ENCODE results near the gene SLC38A3. TPM values are rescaled to one million over a fixed set of nuclear protein-coding genes. Genes with fewer than 3 reads are reported as not detected.

The SLC38A3 gene
- total and polyA plus RNA-seq, 2 donors from 2014 or later = 1.6 to 4.2 TPM

DNA sequence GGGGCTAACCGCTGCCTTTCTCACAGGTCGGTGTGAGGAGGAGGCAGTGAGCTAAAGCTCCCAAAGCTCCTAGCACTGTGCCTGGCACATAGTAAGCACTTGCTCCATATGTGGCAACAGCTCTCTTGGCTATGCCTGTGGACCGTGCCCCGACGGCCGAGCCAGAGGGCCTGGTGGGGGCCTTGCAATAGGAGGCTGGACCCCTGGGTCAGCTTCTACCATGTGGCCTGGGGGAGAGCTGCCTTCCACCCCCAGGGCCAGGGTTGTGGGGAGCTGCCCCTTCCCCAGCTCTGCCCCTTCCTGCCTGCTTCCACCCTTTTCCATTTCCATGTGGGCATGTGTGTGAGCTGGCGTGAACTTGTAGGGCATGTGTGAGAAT, 30.6 kb upstream of the SLC38A3 start:
- H3K4me3 ChIP-seq (ENCODE audit: low read length in 3 of 3) = no peak overlapping the region
- FAIRE-seq (no peak), DNase-seq (no peak)
- H3K27ac ChIP-seq (ENCODE audit: low read depth in 2 of 2, low read length in 2 of 2) = no peak overlapping the region
- no peaks in the 10 kb centered on the region for H3K9me3 ChIP-seq (ENCODE audit: control insufficient read depth in 2 of 3, insufficient read depth in 1 of 3, low read length in 3 of 3)
- H3K27me3 ChIP-seq (ENCODE audit: control insufficient read depth, insufficient read depth, low read length) = no peaks in the 10 kb centered on the region
- intact Hi-C loops (cut with DNase I) = no loop called here
- no peak overlapping the region for H3K9ac ChIP-seq (ENCODE audit: low read length in 3 of 3)
- H3K36me3 ChIP-seq (ENCODE audit: control insufficient read depth in 2 of 3, insufficient read depth in 3 of 3, low read length in 3 of 3) = peaks cover 0 to 4% (median 3%) of the 10 kb centered on the region in 3 donors
- peaks cover 0 to 28% (median 6%) of the 10 kb centered on the region in 3 donors for H3K4me1 ChIP-seq (ENCODE audit: control insufficient read depth in 2 of 3, insufficient read depth in 2 of 3, low read depth in 1 of 3, low read length in 3 of 3)
- TF ChIP-seq, protein P1, sequence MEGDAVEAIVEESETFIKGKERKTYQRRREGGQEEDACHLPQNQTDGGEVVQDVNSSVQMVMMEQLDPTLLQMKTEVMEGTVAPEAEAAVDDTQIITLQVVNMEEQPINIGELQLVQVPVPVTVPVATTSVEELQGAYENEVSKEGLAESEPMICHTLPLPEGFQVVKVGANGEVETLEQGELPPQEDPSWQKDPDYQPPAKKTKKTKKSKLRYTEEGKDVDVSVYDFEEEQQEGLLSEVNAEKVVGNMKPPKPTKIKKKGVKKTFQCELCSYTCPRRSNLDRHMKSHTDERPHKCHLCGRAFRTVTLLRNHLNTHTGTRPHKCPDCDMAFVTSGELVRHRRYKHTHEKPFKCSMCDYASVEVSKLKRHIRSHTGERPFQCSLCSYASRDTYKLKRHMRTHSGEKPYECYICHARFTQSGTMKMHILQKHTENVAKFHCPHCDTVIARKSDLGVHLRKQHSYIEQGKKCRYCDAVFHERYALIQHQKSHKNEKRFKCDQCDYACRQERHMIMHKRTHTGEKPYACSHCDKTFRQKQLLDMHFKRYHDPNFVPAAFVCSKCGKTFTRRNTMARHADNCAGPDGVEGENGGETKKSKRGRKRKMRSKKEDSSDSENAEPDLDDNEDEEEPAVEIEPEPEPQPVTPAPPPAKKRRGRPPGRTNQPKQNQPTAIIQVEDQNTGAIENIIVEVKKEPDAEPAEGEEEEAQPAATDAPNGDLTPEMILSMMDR (IDR thresholded peaks at IDR 0.05; ENCODE audit: borderline replicate concordance, extremely low read depth, insufficient read depth) = no peak

DNA sequence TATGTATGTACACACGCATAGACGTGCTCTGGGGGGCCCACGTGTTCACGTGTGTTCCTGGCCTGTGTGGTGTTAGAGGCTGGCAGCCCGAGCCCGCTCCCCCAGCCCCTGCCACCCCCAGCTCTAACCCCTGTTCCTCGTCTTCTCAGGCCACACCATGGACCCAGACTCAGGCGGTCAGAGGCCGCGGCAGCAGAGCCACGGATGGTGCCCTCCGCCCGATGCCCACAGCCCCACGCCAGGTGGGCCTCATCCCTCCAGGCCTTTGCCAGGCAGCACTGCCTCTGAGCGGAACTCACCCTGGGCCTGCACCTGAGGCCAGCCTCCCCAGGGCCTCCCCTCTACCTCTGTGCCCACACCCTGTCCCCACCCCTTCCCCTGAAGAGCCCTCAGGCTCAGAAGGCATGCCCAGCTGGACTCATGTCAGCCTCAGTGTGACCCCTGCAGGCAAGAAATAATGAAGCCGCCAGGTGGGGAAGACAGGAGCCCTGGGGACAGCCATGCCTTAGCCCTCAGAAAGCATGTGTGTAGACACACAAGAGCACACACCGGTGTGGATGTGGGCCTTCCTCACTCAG, 30.0 kb upstream of the SLC38A3 start:
- no peak overlapping the region for H3K27ac ChIP-seq (ENCODE audit: low read depth in 2 of 2, low read length in 2 of 2)
- peak in 1 of 5 donors; percentile 74 for DNase-seq
- FAIRE-seq = no peak

GRCh38 chr3:50177346-50177745, 27.7 kb upstream of the SLC38A3 start:
- Histone ChIP-seq H3K4me1 (ENCODE audit: control insufficient read depth in 2 of 3, insufficient read depth in 2 of 3, low read depth in 1 of 3, low read length in 3 of 3) (peaks cover 0 to 6% (median 0%) of the 10 kb centered on the region in 3 donors), H3K36me3 (ENCODE audit: control insufficient read depth in 2 of 3, insufficient read depth in 3 of 3, low read length in 3 of 3) (peaks cover 1 to 4% (median 3%) of the 10 kb centered on the region in 3 donors), H3K27me3 (ENCODE audit: control insufficient read depth, insufficient read depth, low read length) (no peaks in the 10 kb centered on the region), H3K4me3 (ENCODE audit: low read length in 3 of 3) (no peak overlapping the region), H3K9me3 (ENCODE audit: control insufficient read depth in 2 of 3, insufficient read depth in 1 of 3, low read length in 3 of 3) (no peaks in the 10 kb centered on the region), H3K27ac (ENCODE audit: low read depth in 2 of 2, low read length in 2 of 2) (no peak overlapping the region), H3K9ac (ENCODE audit: low read length in 3 of 3) (no peak overlapping the region)
- FAIRE-seq (no peak), DNase-seq (no peak)
- intact Hi-C loops (cut with DNase I) = no loop called here
- TF ChIP-seq, protein P1 (IDR thresholded peaks at IDR 0.05; ENCODE audit: borderline replicate concordance, extremely low read depth, insufficient read depth) = no peak

More for the DNA sequence above, 30.0 kb upstream of the SLC38A3 start:
- Histone ChIP-seq H3K36me3 (ENCODE audit: control insufficient read depth in 2 of 3, insufficient read depth in 3 of 3, low read length in 3 of 3) (peaks cover 0 to 4% (median 3%) of the 10 kb centered on the region in 3 donors), H3K4me1 (ENCODE audit: control insufficient read depth in 2 of 3, insufficient read depth in 2 of 3, low read depth in 1 of 3, low read length in 3 of 3) (peaks cover 0 to 22% (median 4%) of the 10 kb centered on the region in 3 donors), H3K9ac (ENCODE audit: low read length in 3 of 3) (no peak overlapping the region), H3K4me3 (ENCODE audit: low read length in 3 of 3) (no peak overlapping the region), H3K9me3 (ENCODE audit: control insufficient read depth in 2 of 3, insufficient read depth in 1 of 3, low read length in 3 of 3) (no peaks in the 10 kb centered on the region), H3K27me3 (ENCODE audit: control insufficient read depth, insufficient read depth, low read length) (no peaks in the 10 kb centered on the region)
- TF ChIP-seq, protein P1 (IDR thresholded peaks at IDR 0.05; ENCODE audit: borderline replicate concordance, extremely low read depth, insufficient read depth) = no peak
- intact Hi-C loops (cut with DNase I) = no loop called here
